Measurements from ENCODE around the gene TOLLIP. TPM values are rescaled to one million over a fixed set of nuclear protein-coding genes. Genes with fewer than 3 reads are reported as not detected.

The TOLLIP gene
- total RNA-seq, 2 donors from 2014 or later = 29.6 to 41.0 TPM

DNA sequence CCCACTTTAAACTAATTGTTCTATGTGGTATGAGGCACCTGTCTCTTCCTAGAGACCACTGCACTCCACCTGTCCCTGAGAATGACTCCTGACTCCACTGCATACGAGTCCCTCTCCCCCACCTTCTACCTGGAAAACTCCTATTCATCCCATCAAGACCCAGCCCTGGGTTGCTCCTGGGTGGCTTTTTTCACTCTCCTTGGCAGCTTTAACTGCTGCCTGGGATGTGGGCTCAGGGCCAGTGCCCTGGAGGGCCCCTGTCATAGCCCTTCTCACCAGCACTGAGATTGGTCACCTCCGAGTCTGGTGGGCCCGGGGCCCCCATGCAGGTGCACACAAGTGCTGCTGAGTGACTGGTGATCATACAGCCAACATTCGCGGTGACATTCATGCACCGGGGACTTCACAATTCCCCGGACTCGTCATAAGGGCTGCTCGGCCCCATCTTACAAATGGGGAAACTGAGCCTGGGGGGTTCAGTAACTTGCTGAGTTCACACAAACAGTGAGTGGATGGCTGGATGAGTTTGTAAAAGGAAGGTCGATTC, 25.9 kb upstream of the TOLLIP start:
- H3K27ac ChIP-seq = peak overlapping the region in 1 of 2 donors; percentile 78
- DNase-seq (ENCODE audit: low spot score) = no peak
- peaks cover 0 to 23% of the 10 kb centered on the region in 2 donors for H3K4me1 ChIP-seq
- H3K27me3 ChIP-seq = no peaks in the 10 kb centered on the region
- H3K9me3 ChIP-seq = no peaks in the 10 kb centered on the region
- no peaks in the 10 kb centered on the region for H3K36me3 ChIP-seq
- TF ChIP-seq, protein P1, sequence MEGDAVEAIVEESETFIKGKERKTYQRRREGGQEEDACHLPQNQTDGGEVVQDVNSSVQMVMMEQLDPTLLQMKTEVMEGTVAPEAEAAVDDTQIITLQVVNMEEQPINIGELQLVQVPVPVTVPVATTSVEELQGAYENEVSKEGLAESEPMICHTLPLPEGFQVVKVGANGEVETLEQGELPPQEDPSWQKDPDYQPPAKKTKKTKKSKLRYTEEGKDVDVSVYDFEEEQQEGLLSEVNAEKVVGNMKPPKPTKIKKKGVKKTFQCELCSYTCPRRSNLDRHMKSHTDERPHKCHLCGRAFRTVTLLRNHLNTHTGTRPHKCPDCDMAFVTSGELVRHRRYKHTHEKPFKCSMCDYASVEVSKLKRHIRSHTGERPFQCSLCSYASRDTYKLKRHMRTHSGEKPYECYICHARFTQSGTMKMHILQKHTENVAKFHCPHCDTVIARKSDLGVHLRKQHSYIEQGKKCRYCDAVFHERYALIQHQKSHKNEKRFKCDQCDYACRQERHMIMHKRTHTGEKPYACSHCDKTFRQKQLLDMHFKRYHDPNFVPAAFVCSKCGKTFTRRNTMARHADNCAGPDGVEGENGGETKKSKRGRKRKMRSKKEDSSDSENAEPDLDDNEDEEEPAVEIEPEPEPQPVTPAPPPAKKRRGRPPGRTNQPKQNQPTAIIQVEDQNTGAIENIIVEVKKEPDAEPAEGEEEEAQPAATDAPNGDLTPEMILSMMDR (IDR thresholded peaks at IDR 0.05) = no peak
- H3K4me3 ChIP-seq = peak overlapping the region; percentile 30 to 59

GRCh38 chr11:1333860-1334259, 24.4 kb upstream of the TOLLIP start:
- no peaks in the 10 kb centered on the region for H3K27me3 ChIP-seq
- no peak overlapping the region for H3K27ac ChIP-seq
- peaks cover 0 to 23% of the 10 kb centered on the region in 2 donors for H3K4me1 ChIP-seq
- DNase-seq (ENCODE audit: low spot score) = no peak
- TF ChIP-seq, protein P1 (IDR thresholded peaks at IDR 0.05) = no peak
- no peaks in the 10 kb centered on the region for H3K36me3 ChIP-seq
- H3K4me3 ChIP-seq = no peak overlapping the region
- H3K9me3 ChIP-seq = no peaks in the 10 kb centered on the region

DNA sequence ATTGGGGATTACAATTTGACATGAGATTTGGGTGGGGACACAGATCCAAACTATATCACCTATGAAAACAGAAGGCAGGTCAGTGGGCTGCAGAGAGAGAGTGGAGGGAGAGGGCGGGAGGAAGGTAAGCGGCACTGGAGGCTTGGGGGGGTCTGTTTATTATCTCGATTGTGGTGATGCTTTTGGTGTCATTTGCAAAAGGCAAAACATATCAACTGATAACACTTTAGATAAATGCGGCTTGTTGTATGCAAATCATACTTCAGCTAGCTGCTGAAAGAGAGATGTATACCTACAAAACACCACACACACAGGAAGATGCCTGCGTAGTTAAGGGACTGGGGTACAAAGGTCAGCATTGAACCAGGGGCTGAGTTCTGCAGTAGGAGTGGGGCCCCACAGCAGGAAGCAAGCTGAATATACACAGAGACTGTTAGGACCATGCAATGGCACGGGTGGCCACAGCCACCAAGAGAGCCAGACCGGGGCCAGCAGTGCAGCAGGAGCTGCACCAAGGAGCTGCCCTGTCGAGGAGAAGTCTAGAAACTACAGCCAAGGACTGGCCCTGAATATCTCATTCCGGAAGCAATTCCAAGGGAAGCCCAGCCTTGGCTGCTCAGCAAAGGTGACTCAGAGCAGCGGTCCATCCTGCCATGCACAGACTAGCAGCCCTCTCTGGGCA, 23.8 kb upstream of the TOLLIP start:
- Histone ChIP-seq H3K4me1 (peaks cover 0 to 23% of the 10 kb centered on the region in 2 donors), H3K27me3 (no peaks in the 10 kb centered on the region), H3K4me3 (no peak overlapping the region), H3K9me3 (peaks cover 0 to 5% of the 10 kb centered on the region in 2 donors), H3K27ac (no peak overlapping the region), H3K36me3 (no peaks in the 10 kb centered on the region)
- TF ChIP-seq, protein P1 (IDR thresholded peaks at IDR 0.05) = no peak
- DNase-seq (ENCODE audit: low spot score) = no peak

GRCh38 chr11:1330473-1330872, 21.0 kb upstream of the TOLLIP start:
- H3K9me3 ChIP-seq = peaks cover 0 to 21% of the 10 kb centered on the region in 2 donors
- no peak overlapping the region for H3K27ac ChIP-seq
- DNase-seq (ENCODE audit: low spot score) = no peak
- TF ChIP-seq, protein P1 (IDR thresholded peaks at IDR 0.05) = no peak
- H3K4me1 ChIP-seq = peaks cover 0 to 5% of the 10 kb centered on the region in 2 donors
- H3K4me3 ChIP-seq = no peak overlapping the region
- H3K27me3 ChIP-seq = no peaks in the 10 kb centered on the region
- no peaks in the 10 kb centered on the region for H3K36me3 ChIP-seq

GRCh38 chr11:1327064-1327460, 17.6 kb upstream of the TOLLIP start:
- no peak overlapping the region for H3K4me3 ChIP-seq
- H3K27me3 ChIP-seq = no peaks in the 10 kb centered on the region
- TF ChIP-seq, protein P1 (IDR thresholded peaks at IDR 0.05) = no peak
- no peak overlapping the region for H3K27ac ChIP-seq
- no peaks in the 10 kb centered on the region for H3K36me3 ChIP-seq
- H3K9me3 ChIP-seq = peaks cover 0 to 21% of the 10 kb centered on the region in 2 donors
- no peaks in the 10 kb centered on the region for H3K4me1 ChIP-seq
- no peak for DNase-seq (ENCODE audit: low spot score)
